ENCODE results near the gene CASS4.
"Not testable (repeated sequence)": the region's sequence is repeated elsewhere in the genome, so short reads cannot be mapped to it uniquely, and the experiment has no call there.

CASS4 gene, protein sequence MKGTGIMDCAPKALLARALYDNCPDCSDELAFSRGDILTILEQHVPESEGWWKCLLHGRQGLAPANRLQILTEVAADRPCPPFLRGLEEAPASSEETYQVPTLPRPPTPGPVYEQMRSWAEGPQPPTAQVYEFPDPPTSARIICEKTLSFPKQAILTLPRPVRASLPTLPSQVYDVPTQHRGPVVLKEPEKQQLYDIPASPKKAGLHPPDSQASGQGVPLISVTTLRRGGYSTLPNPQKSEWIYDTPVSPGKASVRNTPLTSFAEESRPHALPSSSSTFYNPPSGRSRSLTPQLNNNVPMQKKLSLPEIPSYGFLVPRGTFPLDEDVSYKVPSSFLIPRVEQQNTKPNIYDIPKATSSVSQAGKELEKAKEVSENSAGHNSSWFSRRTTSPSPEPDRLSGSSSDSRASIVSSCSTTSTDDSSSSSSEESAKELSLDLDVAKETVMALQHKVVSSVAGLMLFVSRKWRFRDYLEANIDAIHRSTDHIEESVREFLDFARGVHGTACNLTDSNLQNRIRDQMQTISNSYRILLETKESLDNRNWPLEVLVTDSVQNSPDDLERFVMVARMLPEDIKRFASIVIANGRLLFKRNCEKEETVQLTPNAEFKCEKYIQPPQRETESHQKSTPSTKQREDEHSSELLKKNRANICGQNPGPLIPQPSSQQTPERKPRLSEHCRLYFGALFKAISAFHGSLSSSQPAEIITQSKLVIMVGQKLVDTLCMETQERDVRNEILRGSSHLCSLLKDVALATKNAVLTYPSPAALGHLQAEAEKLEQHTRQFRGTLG

DNA sequence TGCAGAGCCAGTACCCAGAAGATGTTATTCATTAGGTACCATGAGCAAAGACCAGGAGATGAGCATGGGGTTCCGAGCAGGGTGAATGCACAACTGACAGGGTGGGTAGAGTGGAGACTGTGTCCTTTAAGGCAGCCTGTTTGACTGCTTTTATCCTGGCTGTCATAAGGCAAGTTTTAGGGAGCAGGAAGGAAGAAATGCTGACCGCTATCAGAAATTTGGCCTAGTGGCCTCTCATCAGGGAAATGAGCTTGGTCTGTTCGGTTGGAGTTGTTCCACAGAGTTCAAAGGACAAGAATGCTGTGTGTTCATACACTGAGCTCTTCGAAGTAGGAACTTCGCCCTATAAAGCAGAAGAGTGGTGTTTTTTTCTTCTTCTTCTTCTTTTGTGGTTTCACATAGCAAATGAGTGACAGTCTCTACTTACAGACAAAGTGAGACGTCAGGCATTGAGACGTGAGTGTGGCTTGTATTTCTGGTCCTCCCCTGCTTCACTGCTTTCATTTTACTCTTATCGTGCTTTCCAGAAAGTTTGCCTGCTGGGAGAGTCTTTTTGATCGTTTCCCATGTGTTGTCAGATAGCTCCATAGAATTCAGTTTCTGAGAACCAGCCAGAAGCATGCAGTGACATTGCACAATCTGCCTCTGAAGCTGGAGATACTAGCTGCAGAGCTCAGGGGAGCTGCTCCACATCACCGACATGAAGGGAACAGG lies at the start of gene CASS4:
CASS4 (plus strand) TSS at position 502 of the 714 bp plus-strand sequence; CDS start at position 701, 199 bp downstream.
- FAIRE-seq (no peak), DNase-seq (ENCODE audit: low spot score) (no peak)

DNA sequence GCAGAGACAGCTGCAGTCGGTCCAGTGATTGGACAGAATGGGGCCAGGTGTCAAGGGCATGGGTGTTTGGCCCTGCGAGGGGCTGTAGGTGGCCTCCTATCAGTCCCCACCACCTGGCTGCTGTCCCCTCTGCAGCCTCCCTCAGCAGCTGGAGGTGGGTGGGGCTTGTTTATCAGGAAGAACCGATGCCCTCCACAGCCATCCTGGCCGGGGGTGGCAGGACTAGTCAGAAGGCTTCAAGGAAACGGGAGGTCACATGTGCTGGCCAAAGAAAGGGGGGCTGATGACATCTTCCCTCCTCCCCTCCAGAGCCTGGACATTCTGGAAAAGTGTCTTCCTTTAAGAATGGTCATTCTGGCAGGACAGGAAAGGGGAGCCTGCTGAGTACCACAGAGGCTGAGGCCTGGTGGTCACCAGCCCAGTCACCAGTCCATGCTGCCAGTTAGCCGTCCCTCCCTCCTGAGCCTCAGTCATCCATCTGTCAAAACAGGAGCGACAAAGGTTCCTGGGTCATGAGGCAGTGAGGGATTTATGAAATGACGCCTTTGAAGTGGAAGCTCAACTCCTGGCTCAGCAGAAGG lies 49.1 kb upstream of the CASS4 start:
- FAIRE-seq (no peak), DNase-seq (ENCODE audit: low spot score) (no peak)

DNA sequence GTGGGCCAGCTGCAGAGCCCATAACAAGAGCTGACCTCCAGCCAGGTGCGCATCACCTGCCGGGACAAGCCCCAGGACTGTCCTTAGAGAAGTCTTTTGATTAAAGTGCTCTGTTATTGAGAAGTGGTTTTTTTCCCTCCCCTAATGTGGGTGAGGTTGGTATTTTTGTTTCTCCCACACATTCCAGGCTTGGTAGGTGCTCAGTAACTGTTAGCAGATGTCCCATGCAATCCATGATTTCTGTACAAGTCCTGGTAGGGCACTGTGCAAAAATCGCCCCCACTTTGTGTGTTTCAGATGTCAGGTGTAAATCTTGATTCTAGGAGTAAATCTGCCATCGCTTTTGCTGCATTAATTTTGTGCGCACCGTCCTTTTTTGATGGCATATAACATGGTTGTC lies 48.6 kb upstream of the CASS4 start:
- no peak for FAIRE-seq

DNA sequence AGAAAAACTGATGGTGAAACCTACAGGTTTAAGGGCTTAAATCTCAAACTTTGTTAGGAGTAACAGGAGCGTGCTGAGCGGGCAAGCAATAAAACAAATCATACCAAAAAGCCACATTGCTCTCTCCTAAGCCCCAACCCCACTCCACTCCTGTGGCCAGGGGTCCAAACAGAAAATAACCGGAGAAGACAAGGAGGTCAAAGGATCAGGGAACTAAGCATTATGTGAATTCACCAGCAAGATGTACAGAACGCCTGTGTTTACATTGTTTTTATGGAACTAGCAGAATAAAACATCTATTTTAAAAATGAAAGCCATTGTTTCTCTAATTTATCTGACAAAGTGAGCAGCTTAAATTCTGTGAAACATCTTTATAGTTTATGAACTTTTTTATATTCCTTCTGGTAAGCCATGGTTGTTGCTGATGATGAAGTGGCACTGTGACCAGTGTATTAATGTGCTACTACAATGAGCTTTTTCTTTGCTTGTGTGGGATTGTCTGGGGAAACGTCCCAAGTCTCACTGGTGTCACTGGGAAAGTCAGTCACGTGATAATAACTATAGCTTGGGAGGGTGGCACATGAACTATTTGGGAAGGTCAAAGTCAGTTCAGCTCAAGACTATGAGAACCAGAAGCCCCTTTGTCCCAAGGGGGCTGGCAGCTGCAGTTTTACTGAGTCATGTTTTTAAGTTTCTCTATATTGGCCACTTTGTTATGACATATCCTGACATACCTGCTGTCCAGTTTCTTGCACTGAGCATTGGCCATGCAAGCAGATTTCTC lies 43.5 kb upstream of the CASS4 start:
- DNase-seq (ENCODE audit: low spot score): no peak
- no peak for FAIRE-seq

More for the DNA sequence above, 48.6 kb upstream of the CASS4 start:
- no peak for DNase-seq (ENCODE audit: low spot score)

DNA sequence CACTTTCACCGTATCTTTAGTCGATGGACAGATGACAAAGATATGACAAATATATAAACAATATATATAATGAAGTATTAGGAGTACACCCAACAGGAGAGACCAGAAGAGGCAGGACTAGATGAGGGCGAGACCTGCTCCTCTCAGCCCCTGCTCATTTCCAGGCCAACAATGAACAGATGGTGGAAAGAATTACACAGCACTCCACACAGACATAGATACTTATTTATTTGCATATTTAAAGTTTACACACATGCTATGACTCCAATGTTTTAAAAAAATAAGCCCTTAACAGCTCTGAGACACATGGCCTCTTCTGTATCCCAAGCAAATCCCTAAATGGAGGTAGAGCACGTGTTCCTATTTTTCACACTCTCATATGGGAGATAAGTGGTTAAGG lies 42.9 kb upstream of the CASS4 start:
- DNase-seq (ENCODE audit: low spot score) (no peak), FAIRE-seq (no peak)

DNA sequence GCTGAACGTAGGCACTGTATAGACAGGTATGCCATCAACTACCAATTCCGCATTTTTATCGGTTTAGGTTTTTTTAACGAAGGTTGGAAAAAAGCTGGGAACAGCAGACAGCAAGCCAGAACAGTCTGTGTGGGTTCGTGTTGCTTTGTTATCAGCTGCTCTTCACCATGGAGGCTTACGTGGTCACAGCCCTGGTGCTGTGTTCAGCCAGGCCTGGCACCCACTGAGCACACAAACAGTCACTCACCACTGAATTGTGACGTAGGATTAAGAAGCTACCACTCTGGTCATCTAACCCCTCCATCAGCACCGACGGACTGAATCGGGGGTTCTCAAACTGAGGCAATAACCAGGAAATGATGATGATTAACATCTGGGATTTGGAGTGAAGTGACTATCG lies 40.1 kb upstream of the CASS4 start:
- DNase-seq (ENCODE audit: low spot score): no peak
- no peak for FAIRE-seq

DNA sequence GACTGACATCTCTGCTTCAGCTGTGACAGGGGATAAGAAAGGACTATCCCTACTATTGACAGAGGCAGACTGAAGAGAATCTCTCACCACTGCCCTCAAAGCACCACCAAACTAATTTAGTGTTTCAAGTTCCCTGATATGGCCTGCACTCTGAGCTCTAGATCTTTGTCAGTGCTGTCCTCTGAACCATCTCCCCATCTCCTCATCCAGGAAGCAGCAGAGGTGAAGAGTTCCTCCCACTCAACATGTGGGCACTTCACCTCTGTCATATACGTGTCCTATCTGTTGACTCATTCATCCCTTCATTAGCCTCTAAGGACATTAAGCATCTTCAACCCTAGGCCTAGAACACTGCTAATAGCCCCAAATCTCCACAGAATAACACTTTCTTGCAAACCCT lies 39.2 kb upstream of the CASS4 start:
- DNase-seq (ENCODE audit: low spot score) (no peak), FAIRE-seq (no peak)

DNA sequence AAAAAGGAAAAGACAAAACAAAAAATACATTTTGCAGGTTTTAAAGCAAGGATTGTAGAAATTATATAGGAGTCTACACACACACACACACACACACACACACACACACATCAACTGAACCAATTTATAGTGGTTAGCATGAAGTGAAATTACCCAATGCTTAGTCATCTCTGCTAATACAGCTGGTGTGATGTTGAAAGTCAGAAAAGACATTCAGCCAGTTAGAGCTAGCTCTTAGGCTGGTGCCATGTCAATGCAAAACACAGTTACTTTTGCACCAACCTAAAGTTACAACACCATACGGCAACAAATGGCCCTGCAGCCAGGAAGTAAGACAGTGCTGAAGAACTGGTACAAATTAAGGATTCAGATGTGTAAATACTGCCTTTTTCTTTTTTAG lies 38.1 kb upstream of the CASS4 start:
- DNase-seq (ENCODE audit: low spot score) (peak; percentile 73), FAIRE-seq (peak; percentile 69)

DNA sequence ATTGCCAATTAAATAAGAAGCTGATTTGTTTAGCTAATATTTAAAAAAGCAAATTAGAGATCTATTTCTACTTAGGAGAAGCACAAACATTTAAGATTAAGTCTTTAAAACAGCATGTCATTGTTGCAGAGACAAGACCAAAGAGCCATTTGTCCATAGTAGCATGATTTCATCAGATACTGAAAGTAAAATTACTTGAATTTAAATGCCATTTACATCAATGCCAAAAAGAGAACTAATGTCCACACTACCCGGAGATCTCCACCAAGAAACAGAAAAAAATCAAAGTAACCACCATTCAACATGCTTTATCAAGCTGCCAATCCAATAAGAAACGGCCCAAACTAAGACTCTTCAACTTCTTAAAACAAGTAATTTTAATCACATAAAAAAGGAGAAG lies 35.7 kb upstream of the CASS4 start:
- DNase-seq (ENCODE audit: low spot score) (no peak), FAIRE-seq (no peak)

DNA sequence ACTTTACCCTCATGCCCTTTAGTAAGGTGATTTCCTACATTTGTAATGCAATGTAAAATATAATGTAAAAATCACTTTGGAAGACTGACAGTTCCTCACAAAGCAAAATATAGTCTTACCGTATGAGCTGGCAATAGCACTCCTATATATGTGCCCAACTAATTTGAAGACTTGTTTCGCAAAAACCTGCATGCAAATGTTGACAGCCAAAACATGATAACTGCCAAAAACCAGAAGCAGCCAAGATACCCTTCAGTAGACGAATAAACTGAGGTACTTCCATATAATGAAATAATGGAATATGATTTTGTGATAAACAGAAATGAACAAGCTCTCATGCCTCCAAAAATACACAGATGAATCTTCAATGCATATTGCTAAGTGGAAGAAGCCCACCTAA lies 33.7 kb upstream of the CASS4 start:
- DNase-seq (ENCODE audit: low spot score): no peak
- no peak for FAIRE-seq

DNA sequence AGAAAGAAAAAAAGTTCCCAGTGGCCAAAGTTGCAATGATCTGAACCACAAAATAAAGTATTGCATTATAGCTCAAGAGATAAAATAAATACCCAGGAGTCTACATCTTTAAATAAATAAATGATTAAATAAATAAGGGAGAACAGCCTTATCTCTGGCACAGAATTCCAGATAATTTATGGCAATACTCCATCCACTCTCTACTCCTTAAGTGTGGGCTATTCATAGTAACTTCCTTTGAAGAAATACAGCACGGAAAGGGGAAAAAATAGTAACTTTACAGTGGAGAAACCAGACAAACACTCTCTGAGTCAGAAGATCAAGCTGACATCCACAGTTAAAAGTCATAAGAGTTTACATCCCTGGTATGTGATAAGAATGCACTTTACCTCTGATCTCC lies 31.7 kb upstream of the CASS4 start:
- FAIRE-seq (no peak), DNase-seq (ENCODE audit: low spot score) (no peak)

DNA sequence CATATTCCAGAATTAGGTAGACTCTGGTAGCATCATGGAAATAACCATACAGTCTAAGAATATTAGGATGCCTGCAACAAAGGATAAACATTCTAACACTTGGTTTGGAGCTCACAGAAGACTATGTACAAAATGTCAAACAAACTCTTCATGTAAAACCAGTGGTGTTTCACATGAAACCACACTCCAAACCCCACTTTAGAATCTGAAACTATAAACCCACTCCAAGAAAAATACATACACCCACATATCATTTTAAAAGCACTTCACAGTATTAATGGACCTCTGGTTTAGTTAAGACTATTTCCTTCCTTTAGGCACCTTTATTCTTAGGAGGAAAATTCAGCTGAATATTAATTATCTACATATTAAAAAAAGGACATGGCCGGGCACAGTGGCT lies 30.6 kb upstream of the CASS4 start:
- FAIRE-seq (no peak), DNase-seq (ENCODE audit: low spot score) (no peak)

DNA sequence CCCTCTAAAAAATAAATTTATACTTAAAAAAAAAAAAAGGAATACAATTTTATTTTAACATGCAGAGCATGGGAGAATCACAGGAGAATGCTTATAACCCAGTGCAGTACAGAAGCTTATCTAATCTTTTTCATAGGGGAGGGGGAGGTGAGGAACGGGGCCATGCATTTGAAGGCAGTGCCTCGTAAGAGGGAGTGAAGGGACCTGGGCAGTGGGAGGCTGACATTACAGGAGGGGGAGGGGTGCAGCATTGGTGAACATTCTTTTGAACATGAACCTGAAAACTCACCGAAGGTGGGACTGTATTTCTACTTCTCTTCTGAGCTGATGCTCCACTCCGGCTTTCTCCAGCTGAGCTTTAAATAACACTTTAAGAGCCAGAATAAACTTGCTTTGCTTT lies 29.4 kb upstream of the CASS4 start:
- FAIRE-seq (no peak), DNase-seq (ENCODE audit: low spot score) (no peak)

DNA sequence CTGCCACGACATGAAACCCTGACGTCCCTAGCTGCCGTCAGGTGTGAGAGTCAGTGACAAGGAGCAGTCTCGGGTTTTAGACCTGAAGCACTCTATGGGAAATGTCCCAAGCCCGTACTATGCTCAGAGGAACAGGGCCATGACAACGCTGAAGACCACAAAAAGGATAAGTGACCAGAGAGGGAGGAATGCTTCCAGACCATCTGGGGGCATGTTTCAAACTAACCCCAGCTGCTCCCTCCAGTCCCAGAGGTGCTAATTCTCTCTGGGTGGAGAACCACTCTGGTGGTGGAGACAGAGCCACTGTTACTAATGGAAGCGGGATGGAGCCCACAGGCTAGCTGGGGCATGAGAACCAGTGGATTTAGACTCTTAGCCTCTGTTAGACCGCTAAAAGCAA lies 28.7 kb upstream of the CASS4 start:
- no peak for FAIRE-seq

DNA sequence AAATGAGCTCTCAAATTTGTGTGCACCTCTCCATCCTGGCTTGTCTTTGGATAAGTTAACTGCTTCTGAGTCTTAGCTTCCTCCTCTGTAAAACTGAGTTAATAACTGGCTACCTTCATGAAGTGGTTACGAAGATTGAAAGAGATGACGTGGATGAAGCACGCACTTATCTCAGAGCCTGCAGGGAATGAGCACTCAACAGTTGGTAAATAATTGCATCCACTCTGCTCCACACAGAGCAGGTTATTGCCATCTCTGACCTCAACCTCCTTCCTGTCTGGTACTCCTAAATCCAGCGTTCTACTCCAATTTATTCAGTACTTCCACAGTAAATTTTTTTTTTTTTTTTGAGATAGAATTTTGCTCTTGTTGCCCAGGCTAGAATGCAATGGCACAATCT lies 26.9 kb upstream of the CASS4 start:
- FAIRE-seq: no peak
- DNase-seq (ENCODE audit: low spot score): no peak

More for the DNA sequence above, 28.7 kb upstream of the CASS4 start:
- DNase-seq (ENCODE audit: low spot score): no peak

DNA sequence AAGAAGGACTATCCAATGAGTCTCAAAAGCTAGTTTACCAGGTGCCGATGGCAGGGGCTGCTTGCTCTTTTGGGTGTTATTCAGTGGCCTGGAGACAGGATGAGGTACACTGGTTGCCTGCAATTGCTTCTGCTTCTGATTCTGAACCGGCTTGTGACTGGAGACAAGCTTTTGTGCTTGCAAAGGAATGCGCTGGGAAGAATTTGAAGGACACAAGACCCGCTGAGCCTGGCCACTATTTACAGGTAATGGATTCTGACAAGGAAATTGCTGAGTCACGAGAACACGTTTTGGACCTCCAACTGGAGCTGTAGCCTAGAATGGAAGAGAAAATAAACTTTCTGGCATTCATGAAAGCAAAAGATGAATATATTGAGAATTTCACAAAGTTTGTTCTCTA lies 25.8 kb upstream of the CASS4 start:
- DNase-seq (ENCODE audit: low spot score) (no peak), FAIRE-seq (no peak)

DNA sequence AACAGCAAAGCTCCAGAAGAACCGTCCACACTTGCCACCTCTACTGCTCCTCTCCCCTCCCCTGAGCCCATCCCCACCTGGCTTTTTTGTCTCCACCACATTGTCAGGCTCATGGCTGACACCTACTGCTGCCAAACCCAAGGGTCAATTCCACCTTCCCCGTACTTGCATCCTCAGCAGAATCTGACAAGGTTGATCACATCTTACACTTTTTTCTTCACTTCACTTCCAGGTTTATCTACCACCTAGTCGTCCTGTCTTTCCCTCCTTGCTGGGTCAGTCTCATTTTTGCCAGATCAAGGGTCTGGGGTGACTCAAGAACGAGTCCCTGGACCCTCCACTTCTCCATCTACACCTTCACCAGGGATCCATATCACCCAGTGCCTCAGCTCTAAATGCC lies 23.2 kb upstream of the CASS4 start:
- FAIRE-seq (no peak), DNase-seq (ENCODE audit: low spot score) (no peak)

DNA sequence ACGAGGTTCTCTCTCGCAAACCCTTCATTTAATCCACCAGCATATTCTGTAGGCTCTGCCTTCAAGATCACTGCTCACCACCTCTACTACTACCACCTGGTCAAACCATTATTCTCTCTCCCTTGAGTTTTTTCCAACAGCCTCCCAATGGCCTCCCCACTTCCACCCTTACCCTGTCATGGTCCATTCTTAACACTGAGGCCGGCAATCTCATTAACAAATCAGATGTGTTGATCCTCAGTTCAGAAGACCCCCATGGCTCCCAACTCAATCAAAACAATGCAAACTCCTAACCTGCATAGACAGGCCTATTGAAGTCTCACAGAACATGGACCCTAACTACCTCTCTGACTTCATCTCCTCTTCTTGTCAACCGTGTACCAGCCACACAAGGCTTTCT lies 22.3 kb upstream of the CASS4 start:
- FAIRE-seq: no peak
- DNase-seq (ENCODE audit: low spot score): no peak

DNA sequence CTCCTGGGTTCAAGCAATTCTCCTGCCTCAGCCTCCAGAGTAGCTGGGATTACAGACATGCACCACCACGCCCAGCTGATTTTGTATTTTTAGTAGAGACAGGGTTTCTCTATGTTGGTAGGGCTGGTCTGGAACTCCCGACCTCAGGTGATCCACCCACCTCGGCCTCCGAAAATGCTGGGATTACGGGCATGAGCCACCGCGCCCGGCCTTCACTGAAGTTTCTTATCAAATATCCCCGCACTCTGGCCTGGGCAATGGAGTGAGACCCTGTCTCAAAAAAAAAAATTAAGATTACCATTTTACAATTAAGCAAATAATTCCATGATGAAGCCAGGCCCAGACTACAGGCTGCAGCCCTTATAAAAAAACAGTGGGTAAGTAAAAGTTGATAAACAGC lies 21.7 kb upstream of the CASS4 start:
- FAIRE-seq; DNase-seq (ENCODE audit: low spot score): not testable (repeated sequence)

DNA sequence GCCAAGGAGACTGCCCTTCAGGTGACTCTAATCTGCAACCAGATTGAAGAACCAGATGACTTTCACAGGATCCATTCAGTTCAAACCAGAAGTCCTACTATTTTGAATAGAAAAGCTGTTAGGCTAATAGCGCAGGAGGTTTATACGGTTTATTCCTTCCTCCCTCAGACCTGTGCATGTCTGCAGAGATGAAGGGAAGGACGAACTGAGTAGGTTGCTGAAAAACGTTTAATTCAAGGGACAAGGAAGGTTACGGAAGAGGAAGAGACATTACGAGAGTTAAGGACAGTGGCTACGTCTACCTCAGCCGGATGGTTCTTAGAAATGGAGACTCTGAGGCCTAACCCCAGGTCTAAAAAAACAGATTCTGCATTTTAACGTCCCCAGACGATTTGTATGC lies 21.0 kb upstream of the CASS4 start:
- DNase-seq (ENCODE audit: low spot score) (no peak), FAIRE-seq (no peak)

DNA sequence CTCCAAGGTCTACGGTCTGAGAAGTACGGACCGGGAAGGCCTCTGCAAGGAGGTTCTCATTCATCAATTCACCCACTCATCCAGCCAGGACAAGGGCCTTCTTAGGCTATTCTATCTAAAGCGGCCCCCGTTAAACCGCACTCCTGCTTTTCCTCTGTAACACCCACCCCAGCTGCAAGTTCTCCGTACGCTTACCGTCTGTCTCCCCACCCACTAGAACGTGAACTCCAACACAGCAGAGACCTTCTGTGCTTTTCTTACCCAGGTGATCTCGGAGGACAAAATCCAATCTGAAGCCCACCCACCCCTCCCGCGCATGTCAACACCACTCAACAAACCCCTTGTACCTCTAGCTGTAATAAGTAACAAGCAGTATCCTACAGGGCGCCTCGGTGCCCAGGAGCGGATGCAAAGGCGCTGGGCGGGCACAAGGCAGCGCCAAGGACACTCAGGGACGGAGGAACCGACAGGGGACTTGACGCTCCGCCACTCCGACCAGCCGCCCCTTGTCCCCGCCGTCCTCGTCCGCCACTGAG lies 20.4 kb upstream of the CASS4 start:
- no peak for DNase-seq (ENCODE audit: low spot score)
- no peak for FAIRE-seq
